ENCODE results near the gene GSTM5. TPM values are rescaled to one million over a fixed set of nuclear protein-coding genes. Genes with fewer than 3 reads are reported as not detected.

GSTM5 gene
- 1.8 TPM in 1 of 2 replicates, not detected in the other for total RNA-seq

GRCh38 chr1:109711593-109712320, at the start of gene GSTM5:
Gene GSTM5 (plus strand): TSS chr1:109712251. CDS start chr1:109712313, 62 bp downstream.

GRCh38 chr1:109667452-109668122, 44.5 kb upstream of the GSTM5 start, which contains the start of gene GSTM2:
Gene GSTM2 (plus strand): TSS chr1:109668057. CDS start chr1:109668116, 59 bp downstream.

GRCh38 chr1:109687641-109688499, 24.2 kb upstream of the GSTM5 start, which contains the start of gene GSTM1:
Gene GSTM1 (plus strand): TSS chr1:109687817. CDS start chr1:109687874, 57 bp downstream.

GRCh38 chr1:109740615-109741373, 28.7 kb downstream of the GSTM5 start, which contains the start of gene GSTM3:
Gene GSTM3 (minus strand): TSS chr1:109741038. CDS start chr1:109740287, 751 bp downstream.

GRCh38 chr1:109763646-109764415, 51.8 kb downstream of the GSTM5 start, which contains the start of gene EPS8L3:
Gene EPS8L3 (minus strand): TSS chr1:109763923. CDS start chr1:109761749, 2,174 bp downstream.

Other genes with a start within 250 kb of the GSTM5 start
- 0.13 TPM in 1 of 2 replicates, not detected in the other for gene SYPL2, start 245.7 kb upstream of the GSTM5 start, total RNA-seq
- 4.4 and 4.9 TPM in 2 replicates for gene ATXN7L2, start 228.3 kb upstream of the GSTM5 start, total RNA-seq
- 7.2 and 8.6 TPM in 2 replicates for gene CYB561D1, start 218.2 kb upstream of the GSTM5 start, total RNA-seq
- 0.65 and 2.4 TPM in 2 replicates for gene AMIGO1, start 202.5 kb upstream of the GSTM5 start, total RNA-seq
- gene GPR61, start 172.4 kb upstream of the GSTM5 start, total RNA-seq = not detected in 2 replicates
- gene GNAI3, start 163.6 kb upstream of the GSTM5 start, total RNA-seq = 5.2 and 8.0 TPM in 2 replicates
- gene GNAT2, start 92.6 kb upstream of the GSTM5 start, total RNA-seq = 0.16 TPM in 1 of 2 replicates, not detected in the other
- 59.5 and 63.1 TPM in 2 replicates for gene AMPD2, start 92.4 kb upstream of the GSTM5 start, total RNA-seq
- gene GSTM4, start 56.2 kb upstream of the GSTM5 start, total RNA-seq = 8.3 and 45.1 TPM in 2 replicates
- 3.7 and 20.5 TPM in 2 replicates for gene GSTM2, start 44.2 kb upstream of the GSTM5 start, total RNA-seq
- 32.2 TPM in 1 of 2 replicates, not detected in the other for gene GSTM1, start 24.4 kb upstream of the GSTM5 start, total RNA-seq
- gene GSTM3, start 28.8 kb downstream of the GSTM5 start, total RNA-seq = 27.4 and 75.7 TPM in 2 replicates
- gene EPS8L3, start 51.7 kb downstream of the GSTM5 start, total RNA-seq = not detected in 2 replicates
- 16.1 and 22.7 TPM in 2 replicates for gene CSF1, start 198.6 kb downstream of the GSTM5 start, total RNA-seq